HEK293 (cell line): ENCODE results near the gene CFP.

Experiments
- ATF2 ChIP-seq: fragments of 450-650 bp; formaldehyde crosslinking; IDR thresholded peaks from 2 replicates; pipeline ENCODE4 v1.5.1; 2016; ENCODE audit warnings: missing biosample characterization, missing genetic modification characterization, low read depth
- CTCF ChIP-seq: fragments of 450-650 bp; formaldehyde crosslinking; IDR thresholded peaks from 2 replicates; pipeline ENCODE4 v1.5.1; 2016; ENCODE audit warnings: missing biosample characterization, missing genetic modification characterization
- KLF16 ChIP-seq: fragments of 450-650 bp; formaldehyde crosslinking; IDR thresholded peaks from 2 replicates; pipeline ENCODE4 v1.5.1; 2017; ENCODE audit warnings: missing biosample characterization, missing genetic modification characterization
- PRDM10 ChIP-seq: fragments of 450-650 bp; formaldehyde crosslinking; IDR thresholded peaks from 2 replicates; pipeline ENCODE4 v1.5.1; 2016; ENCODE audit warnings: missing biosample characterization, missing genetic modification characterization
- REST ChIP-seq: fragments of 450-650 bp; formaldehyde crosslinking; IDR thresholded peaks from 2 replicates; pipeline ENCODE4 v1.5.1; 2016; ENCODE audit warnings: missing biosample characterization, missing genetic modification characterization
- TRIM28 ChIP-seq: IDR thresholded peaks from 2 replicates; pipeline ENCODE4 v1.6.1; 2011; ENCODE audit warnings: low read length, control low read depth, borderline replicate concordance
- TSHZ1 ChIP-seq: fragments of 450-650 bp; formaldehyde crosslinking; IDR thresholded peaks from 2 replicates; pipeline ENCODE4 v1.5.1; 2016; ENCODE audit warnings: missing biosample characterization, missing genetic modification characterization, borderline replicate concordance
- ZBTB26 ChIP-seq: fragments of 450-650 bp; formaldehyde crosslinking; optimal IDR thresholded peaks from 2 replicates; pipeline ENCODE3; 2016; ENCODE audit warnings: missing biosample characterization, mild to moderate bottlenecking, missing genetic modification characterization
- ZBTB8A ChIP-seq: fragments of 450-650 bp; formaldehyde crosslinking; IDR thresholded peaks from 2 replicates; pipeline ENCODE4 v1.5.1; 2016; ENCODE audit warnings: missing biosample characterization, missing genetic modification characterization
- ZNF26 ChIP-seq: fragments of 450-650 bp; formaldehyde crosslinking; IDR thresholded peaks from 2 replicates; pipeline ENCODE4 v1.5.1; 2016; ENCODE audit warnings: missing biosample characterization, missing genetic modification characterization
- ZNF404 ChIP-seq: fragments of 450-650 bp; formaldehyde crosslinking; IDR thresholded peaks from 2 replicates; pipeline ENCODE4 v1.5.1; 2017; ENCODE audit warnings: missing biosample characterization, missing genetic modification characterization
- ZNF830 ChIP-seq: fragments of 450-650 bp; IDR thresholded peaks from 2 replicates; pipeline ENCODE4 v1.5.0; 2018; ENCODE audit warnings: missing biosample characterization, missing genetic modification characterization, low read depth, mild to moderate bottlenecking, moderate library complexity
- ZSCAN5A ChIP-seq: fragments of 450-650 bp; formaldehyde crosslinking; IDR thresholded peaks from 2 replicates; pipeline ENCODE4 v1.5.1; 2016; ENCODE audit warnings: missing biosample characterization, missing genetic modification characterization

- no peak for TF ChIP-seq ZNF26
- no peak for TF ChIP-seq KLF16 (tag by site-specific recombination)
- no peak for TF ChIP-seq ZNF404 (tag by site-specific recombination)
- no peak for TF ChIP-seq ZBTB8A (tag by site-specific recombination)
- TF ChIP-seq CTCF (tag by site-specific recombination): no peak
- no peak for TF ChIP-seq ATF2 (tag by site-specific recombination)
- no peak for TF ChIP-seq PRDM10 (tag by site-specific recombination)
- no peak for TF ChIP-seq ZNF830 (tag by site-specific recombination)
- no peak for TF ChIP-seq TRIM28
- no peak for TF ChIP-seq REST
- no peak for TF ChIP-seq ZBTB26
- no peak for TF ChIP-seq TSHZ1
- TF ChIP-seq ZSCAN5A (tag by site-specific recombination): no peak
Measured at GRCh38 chrX:47574076-47574546, 55.6 kb downstream of the CFP start.
